Nephron progenitor cell (in vitro differentiated cells): ENCODE data around the gene PRKAG2.
"Not testable (repeated sequence)": the region's sequence is repeated elsewhere in the genome, so short reads cannot be mapped to it uniquely, and the experiment has no call there.

Experiments
- DNase-seq: peaks from one replicate; pipeline ENCODE4 v3.0.0; 2021
- H3K27ac Mint-ChIP-seq: 2 replicates; pipeline ENCODE4 v1.8.0; 2021; ENCODE audit warnings: mild to moderate bottlenecking, moderate library complexity, mixed read lengths
- H3K27me3 Mint-ChIP-seq: 2 replicates; pipeline ENCODE4 v1.8.0; 2021; ENCODE audit warnings: mild to moderate bottlenecking, low read depth, mixed read lengths; ENCODE audit not compliant: poor library complexity
- H3K36me3 Mint-ChIP-seq: 2 replicates; pipeline ENCODE4 v1.8.0; 2021; ENCODE audit warnings: low read depth, mixed read lengths
- H3K4me1 Mint-ChIP-seq: 2 replicates; pipeline ENCODE4 v1.8.0; 2021; ENCODE audit warnings: mixed read lengths
- H3K4me3 Mint-ChIP-seq: 2 replicates; pipeline ENCODE4 v1.8.0; 2021; ENCODE audit warnings: mild to moderate bottlenecking, moderate library complexity, mixed read lengths
- H3K9me3 Mint-ChIP-seq: 2 replicates; pipeline ENCODE4 v1.8.0; 2021; ENCODE audit warnings: mild to moderate bottlenecking, moderate library complexity, mixed read lengths
- CTCF ChIP-seq: fragments of 200-600 bp; sonication (generic); IDR thresholded peaks from 2 replicates; pipeline ENCODE4 v1.5.0; 2021; ENCODE audit warnings: antibody characterized with exemption

PRKAG2 gene

GRCh38 chr7:151830121-151830830 lies 46.6 kb downstream of the PRKAG2 start:
- Mint-ChIP-seq H3K27me3 (peaks cover 58% of the 10 kb centered on the region), H3K27ac (no peak overlapping the region), H3K9me3 (no peaks in the 10 kb centered on the region), H3K4me1 (peaks cover 16% of the 10 kb centered on the region), H3K36me3 (no peaks in the 10 kb centered on the region), H3K4me3 (no peak overlapping the region)
- TF ChIP-seq CTCF: no peak
- DNase-seq: no peak

GRCh38 chr7:151829707-151830106 lies 47.2 kb downstream of the PRKAG2 start:
- H3K4me3 Mint-ChIP-seq: no peak overlapping the region
- H3K27ac Mint-ChIP-seq: no peak overlapping the region
- no peaks in the 10 kb centered on the region for H3K9me3 Mint-ChIP-seq
- no peak for TF ChIP-seq CTCF
- H3K36me3 Mint-ChIP-seq: no peaks in the 10 kb centered on the region
- no peak for DNase-seq
- peaks cover 17% of the 10 kb centered on the region for H3K4me1 Mint-ChIP-seq
- H3K27me3 Mint-ChIP-seq: peaks cover 58% of the 10 kb centered on the region

GRCh38 chr7:151827620-151828019 lies 49.3 kb downstream of the PRKAG2 start:
- no peak overlapping the region for H3K27ac Mint-ChIP-seq
- no peaks in the 10 kb centered on the region for H3K36me3 Mint-ChIP-seq
- no peak for TF ChIP-seq CTCF
- H3K27me3 Mint-ChIP-seq: peaks cover 48% of the 10 kb centered on the region
- no peak for DNase-seq
- no peaks in the 10 kb centered on the region for H3K9me3 Mint-ChIP-seq
- H3K4me3 Mint-ChIP-seq: no peak overlapping the region
- peaks cover 38% of the 10 kb centered on the region for H3K4me1 Mint-ChIP-seq

GRCh38 chr7:151826316-151826715 lies 50.6 kb downstream of the PRKAG2 start:
- not testable (repeated sequence) for DNase-seq, H3K27ac Mint-ChIP-seq, H3K9me3 Mint-ChIP-seq, H3K36me3 Mint-ChIP-seq, H3K4me3 Mint-ChIP-seq
- Mint-ChIP-seq H3K27me3 (peaks cover 52% of the 10 kb centered on the region), H3K4me1 (peaks cover 47% of the 10 kb centered on the region)

- Mint-ChIP-seq H3K27me3 (peaks cover 48% of the 10 kb centered on the region), H3K9me3 (no peaks in the 10 kb centered on the region), H3K36me3 (no peaks in the 10 kb centered on the region), H3K27ac (no peak overlapping the region), H3K4me3 (no peak overlapping the region), H3K4me1 (peaks cover 47% of the 10 kb centered on the region)
- no peak for TF ChIP-seq CTCF
- DNase-seq: no peak
Measured at GRCh38 chr7:151825721-151826120, 51.2 kb downstream of the PRKAG2 start.

GRCh38 chr7:151824373-151824933 lies 52.5 kb downstream of the PRKAG2 start:
- Mint-ChIP-seq H3K9me3 (no peaks in the 10 kb centered on the region), H3K27ac (no peak overlapping the region), H3K27me3 (peaks cover 60% of the 10 kb centered on the region), H3K4me1 (peaks cover 50% of the 10 kb centered on the region), H3K36me3 (no peaks in the 10 kb centered on the region), H3K4me3 (no peak overlapping the region)
- no peak for DNase-seq
- no peak for TF ChIP-seq CTCF
